ENCODE results near the gene ZNF792.
"Not testable (repeated sequence)": the region's sequence is repeated elsewhere in the genome, so short reads cannot be mapped to it uniquely, and the experiment has no call there.

ZNF792 gene

GRCh38 chr19:34970185-34970780 is 6.3 kb upstream of the ZNF792 start:
- not testable (repeated sequence) for DNase-seq

GRCh38 chr19:34969721-34970120 is 5.7 kb upstream of the ZNF792 start:
- DNase-seq = no peak

- DNase-seq = no peak
These were observed 3.5 kb upstream of the ZNF792 start for GRCh38 chr19:34967551-34967950.

GRCh38 chr19:34965505-34965904 is 1.5 kb upstream of the ZNF792 start:
- not testable (repeated sequence) for DNase-seq

- DNase-seq = no peak
These were observed 569 bp upstream of the ZNF792 start for GRCh38 chr19:34964598-34964997.

GRCh38 chr19:34962687-34963572 is 1.1 kb downstream of the ZNF792 start:
- no peak for DNase-seq

- DNase-seq = no peak
These were observed 2.0 kb downstream of the ZNF792 start for GRCh38 chr19:34961775-34962686.

- no peak for DNase-seq
These were observed 2.9 kb downstream of the ZNF792 start for GRCh38 chr19:34960940-34961679.

GRCh38 chr19:34960103-34960805 is 3.8 kb downstream of the ZNF792 start:
- no peak for DNase-seq

GRCh38 chr19:34959021-34959420 is 5.0 kb downstream of the ZNF792 start:
- DNase-seq = no peak

- no peak for DNase-seq
These were observed 5.9 kb downstream of the ZNF792 start for GRCh38 chr19:34957830-34958751.

- DNase-seq = no peak
These were observed 10.9 kb downstream of the ZNF792 start for GRCh38 chr19:34953092-34953491.

GRCh38 chr19:34943861-34944573 is 20.0 kb downstream of the ZNF792 start:
- no peak for DNase-seq

GRCh38 chr19:34938886-34939285 is 25.1 kb downstream of the ZNF792 start:
- no peak for DNase-seq

GRCh38 chr19:34936184-34936583 is 27.8 kb downstream of the ZNF792 start:
- no peak for DNase-seq

- DNase-seq = no peak
These were observed 31.5 kb downstream of the ZNF792 start for GRCh38 chr19:34932494-34932893.

- peak; percentile 93 for DNase-seq
These were observed 37.2 kb downstream of the ZNF792 start, which contains the start of gene ZNF30 for GRCh38 chr19:34926685-34927375. TSS of gene ZNF30 (plus strand) at chr19:34926903. CDS start at chr19:34929948, 3,045 bp downstream.

GRCh38 chr19:34926361-34926684 is 37.7 kb downstream of the ZNF792 start:
- no peak for DNase-seq

GRCh38 chr19:34925278-34925855 is 38.7 kb downstream of the ZNF792 start:
- no peak for DNase-seq
